Neural progenitor cell (in vitro differentiated cells): ENCODE measurements around the gene LRIG3. TPM values are rescaled to one million over a fixed set of nuclear protein-coding genes. Genes with fewer than 3 reads are reported as not detected.
"Not testable (repeated sequence)": the region's sequence is repeated elsewhere in the genome, so short reads cannot be mapped to it uniquely, and the experiment has no call there.

Experiments
- DNase-seq: peaks from one replicate; pipeline ENCODE4 v3.0.0-alpha.2; 2016; ENCODE audit warnings: low spot score
- H2AFZ ChIP-seq: fragments of 200-600 bp; sonication (generic); replicated peaks from 2 replicates; pipeline ENCODE4 v1.6.1; 2016; ENCODE audit warnings: antibody characterized with exemption
- H3F3A ChIP-seq: fragments of 200-600 bp; sonication (generic); 2 replicates; pipeline ENCODE4 v1.6.1; 2016; ENCODE audit warnings: antibody characterized with exemption, low read depth
- H3K27ac ChIP-seq: fragments of 200-600 bp; sonication (generic); 2 replicates; pipeline ENCODE4 v1.5.1; 2016; ENCODE audit warnings: mild to moderate bottlenecking
- H3K27me3 ChIP-seq: fragments of 200-600 bp; sonication (generic); 2 replicates; pipeline ENCODE4 v1.6.1; 2016; ENCODE audit warnings: mild to moderate bottlenecking, moderate library complexity
- H3K36me3 ChIP-seq: fragments of 200-600 bp; sonication (generic); 2 replicates; pipeline ENCODE4 v1.5.1; 2016
- H3K4me1 ChIP-seq: fragments of 200-600 bp; sonication (generic); 2 replicates; pipeline ENCODE4 v1.6.1; 2016; ENCODE audit warnings: mixed run types
- H3K4me2 ChIP-seq: fragments of 200-600 bp; sonication (generic); 2 replicates; pipeline ENCODE4 v1.6.1; 2016
- H3K4me3 ChIP-seq: fragments of 200-600 bp; sonication (generic); 2 replicates; pipeline ENCODE4 v1.5.1; 2016
- H3K79me2 ChIP-seq: fragments of 200-600 bp; sonication (generic); 2 replicates; pipeline ENCODE4 v1.6.1; 2016; ENCODE audit warnings: low read depth
- H3K9ac ChIP-seq: fragments of 200-600 bp; sonication (generic); 2 replicates; pipeline ENCODE4 v1.6.1; 2016
- H3K9me3 ChIP-seq: fragments of 200-600 bp; sonication (generic); 2 replicates; pipeline ENCODE4 v1.5.1; 2016; ENCODE audit warnings: low read depth
- H4K20me1 ChIP-seq: fragments of 200-600 bp; sonication (generic); 2 replicates; pipeline ENCODE4 v1.6.1; 2016; ENCODE audit warnings: low read depth
- H3K27ac Mint-ChIP-seq: 3 replicates; pipeline ENCODE4 v1.8.0; 2021; ENCODE audit warnings: mixed read lengths
- H3K27me3 Mint-ChIP-seq: 2 replicates; pipeline ENCODE4 v1.8.0; 2022; ENCODE audit warnings: low read depth, mild to moderate bottlenecking, inconsistent platforms, moderate library complexity, mixed read lengths; ENCODE audit not compliant: insufficient read depth
- H3K36me3 Mint-ChIP-seq: 3 replicates; pipeline ENCODE4 v1.8.0; 2021; ENCODE audit warnings: mixed read lengths
- H3K4me1 Mint-ChIP-seq: 3 replicates; pipeline ENCODE4 v1.8.0; 2021; ENCODE audit warnings: mixed read lengths
- H3K4me3 Mint-ChIP-seq: 3 replicates; pipeline ENCODE4 v1.8.0; 2021; ENCODE audit warnings: mild to moderate bottlenecking, moderate library complexity, mixed read lengths
- H3K9me3 Mint-ChIP-seq: 3 replicates; pipeline ENCODE4 v1.8.0; 2020; ENCODE audit warnings: mixed read lengths
- CTCF ChIP-seq: fragments of 200-600 bp; sonication (generic); IDR thresholded peaks from 2 replicates; pipeline ENCODE4 v1.5.1; 2017; ENCODE audit warnings: antibody characterized with exemption, mild to moderate bottlenecking
- EZH2 ChIP-seq: fragments of 200-600 bp; sonication (generic); IDR thresholded peaks from 2 replicates; pipeline ENCODE4 v1.6.1; 2017; ENCODE audit warnings: antibody characterized with exemption, mild to moderate bottlenecking, moderate library complexity
- EZH2phosphoT487 ChIP-seq: fragments of 200-600 bp; sonication (generic); IDR thresholded peaks from 2 replicates; pipeline ENCODE4 v1.6.1; 2017; ENCODE audit warnings: antibody characterized with exemption
- total RNA-seq: library from RNA; depleted of rRNA; stranded (reverse); fragments of >200 nt; gene quantifications from 2 replicates; pipeline ENCODE4 v1.2.3, GENCODE V29; 2015; ENCODE audit warnings: low replicate concordance

The LRIG3 gene
- total RNA-seq, 1 donor from 2014 or later: 67.5 TPM

DNA sequence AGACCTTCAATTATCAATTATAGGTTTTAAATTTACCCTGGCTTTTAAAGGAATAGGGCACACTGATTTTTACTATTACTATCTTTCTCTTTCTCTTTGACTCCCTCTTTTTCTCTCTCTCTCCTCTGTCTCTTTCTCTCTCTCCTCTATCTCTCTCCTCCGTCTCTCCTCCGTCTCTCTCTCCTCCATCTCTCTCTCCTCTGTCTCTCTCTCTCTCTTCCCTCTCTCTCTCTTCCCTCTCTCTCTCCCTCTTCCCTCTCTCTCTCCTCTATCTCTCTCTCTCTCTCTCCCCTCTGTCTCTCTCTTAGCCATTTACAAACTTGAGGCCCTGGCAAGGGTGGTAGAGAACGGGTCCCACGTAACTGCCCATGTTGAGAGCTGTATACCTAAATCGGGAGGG lies 62.3 kb downstream of the LRIG3 start:
- H3K9ac ChIP-seq: no peak overlapping the region

GRCh38 chr12:58857206-58857605 lies 63.1 kb downstream of the LRIG3 start:
- H3K9ac ChIP-seq, H3K4me3 Mint-ChIP-seq: not testable (repeated sequence)

More for the DNA sequence above, 62.3 kb downstream of the LRIG3 start:
- no peaks in the 10 kb centered on the region for H3F3A ChIP-seq
- peaks cover 7% of the 10 kb centered on the region for H3K4me1 ChIP-seq
- H3K36me3 ChIP-seq: no peaks in the 10 kb centered on the region
- H2AFZ ChIP-seq: no peak overlapping the region
- H3K4me3 ChIP-seq: no peak overlapping the region
- H3K4me1 Mint-ChIP-seq: no peaks in the 10 kb centered on the region
- no peaks in the 10 kb centered on the region for H3K9me3 Mint-ChIP-seq
- no peaks in the 10 kb centered on the region for H3K27me3 Mint-ChIP-seq
- no peak for DNase-seq
- H3K36me3 Mint-ChIP-seq: no peaks in the 10 kb centered on the region
- TF ChIP-seq CTCF (no peak), EZH2phosphoT487 (no peak), EZH2 (no peak)
- no peaks in the 10 kb centered on the region for H4K20me1 ChIP-seq
- no peak overlapping the region for H3K27ac ChIP-seq
- no peak overlapping the region for H3K4me2 ChIP-seq
- H3K9me3 ChIP-seq: no peaks in the 10 kb centered on the region
- H3K27ac Mint-ChIP-seq: no peak overlapping the region
- H3K4me3 Mint-ChIP-seq: no peak overlapping the region
- no peaks in the 10 kb centered on the region for H3K27me3 ChIP-seq
- no peaks in the 10 kb centered on the region for H3K79me2 ChIP-seq

GRCh38 chr12:58855630-58856029 lies 64.7 kb downstream of the LRIG3 start:
- H3K9me3 ChIP-seq, H3K27me3 ChIP-seq, H3K36me3 Mint-ChIP-seq, H3K27ac ChIP-seq, H3K27ac Mint-ChIP-seq, H3K9ac ChIP-seq, H3K4me2 ChIP-seq, H3K4me1 Mint-ChIP-seq, H2AFZ ChIP-seq, H3K79me2 ChIP-seq, H3K4me1 ChIP-seq, H3K4me3 ChIP-seq, H3F3A ChIP-seq, H3K36me3 ChIP-seq, H3K9me3 Mint-ChIP-seq, H3K27me3 Mint-ChIP-seq, H4K20me1 ChIP-seq, DNase-seq, H3K4me3 Mint-ChIP-seq: not testable (repeated sequence)

More at GRCh38 chr12:58857206-58857605, 63.1 kb downstream of the LRIG3 start:
- H3K9me3 Mint-ChIP-seq, H3K79me2 ChIP-seq, H3K9me3 ChIP-seq, H3F3A ChIP-seq, H4K20me1 ChIP-seq, H3K36me3 ChIP-seq, DNase-seq, H2AFZ ChIP-seq, H3K27ac Mint-ChIP-seq, H3K27me3 ChIP-seq, H3K27ac ChIP-seq, H3K4me1 Mint-ChIP-seq, H3K27me3 Mint-ChIP-seq, H3K36me3 Mint-ChIP-seq, H3K4me3 ChIP-seq, H3K4me1 ChIP-seq: not testable (repeated sequence)
- peak overlapping the region; percentile 27 for H3K4me2 ChIP-seq

- Histone ChIP-seq H4K20me1 (no peaks in the 10 kb centered on the region), H3K4me1 (no peaks in the 10 kb centered on the region), H3K27ac (no peak overlapping the region), H3K4me2 (no peak overlapping the region), H3K79me2 (no peaks in the 10 kb centered on the region), H2AFZ (no peak overlapping the region), H3K9me3 (no peaks in the 10 kb centered on the region), H3K27me3 (no peaks in the 10 kb centered on the region), H3K4me3 (no peak overlapping the region), H3K9ac (no peak overlapping the region), H3F3A (no peaks in the 10 kb centered on the region), H3K36me3 (no peaks in the 10 kb centered on the region)
- Mint-ChIP-seq H3K4me1 (no peaks in the 10 kb centered on the region), H3K36me3 (no peaks in the 10 kb centered on the region), H3K4me3 (no peak overlapping the region), H3K9me3 (no peaks in the 10 kb centered on the region), H3K27me3 (peaks cover 2% of the 10 kb centered on the region), H3K27ac (no peak overlapping the region)
- no peak for DNase-seq
- TF ChIP-seq EZH2: no peak
- TF ChIP-seq CTCF: no peak
- TF ChIP-seq EZH2phosphoT487: no peak
Observed at GRCh38 chr12:58850826-58851225, 69.5 kb downstream of the LRIG3 start.
